HUDEP-2 (cell line): ENCODE results near the gene KIAA1958.

Experiments used
- DNase-seq, 76 experiments: peaks; one replicate each; lab custom pipeline; 2025; ENCODE audit not compliant: unreplicated experiment in 76 of 76; lab: John Stamatoyannopoulos, UW

KIAA1958 gene

GRCh38 chr9:112526973-112527372 lies 40.3 kb downstream of the KIAA1958 start:
- no peak for DNase-seq

GRCh38 chr9:112527959-112528358 lies 41.3 kb downstream of the KIAA1958 start:
- no peak for DNase-seq

DNA sequence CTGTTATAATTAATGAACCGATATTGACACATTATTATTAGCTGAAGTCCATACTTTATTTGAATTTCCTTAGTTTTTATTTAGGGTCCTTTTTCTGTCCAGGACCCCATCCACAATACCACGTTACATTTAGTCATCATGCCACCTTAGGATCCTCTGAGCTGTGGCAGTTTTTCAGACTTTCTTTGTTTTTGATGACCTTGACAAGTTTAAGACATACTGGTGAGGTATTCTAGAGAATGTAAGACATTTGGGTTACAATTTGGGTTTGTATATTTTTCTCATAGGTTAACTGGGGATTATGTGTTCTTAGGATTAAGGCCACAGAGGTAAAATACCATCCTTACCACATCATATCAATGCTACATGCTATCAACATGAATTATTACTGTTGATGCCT lies 42.7 kb downstream of the KIAA1958 start:
- no peak for DNase-seq

DNA sequence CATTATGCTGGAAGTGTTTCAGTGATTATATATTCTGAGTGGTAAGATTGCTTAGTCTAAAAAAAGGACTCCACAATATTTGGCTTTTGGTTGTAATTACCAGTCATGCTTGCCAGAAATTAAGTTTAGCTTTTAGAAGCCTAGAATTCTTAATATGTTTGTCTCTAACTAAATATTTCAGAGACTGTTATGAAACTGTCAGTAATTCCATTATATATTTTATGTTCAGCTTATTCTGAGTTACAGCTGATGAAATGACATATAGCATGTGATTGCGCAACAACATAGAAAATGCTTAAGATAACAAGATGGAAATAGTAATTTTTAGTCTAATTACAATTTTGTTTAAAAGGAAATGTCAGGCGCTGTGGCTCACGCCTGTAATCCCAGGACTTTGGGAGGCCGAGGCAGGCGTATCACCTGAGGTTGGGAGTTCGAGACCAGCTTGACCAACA lies 44.2 kb downstream of the KIAA1958 start:
- no peak for DNase-seq

DNA sequence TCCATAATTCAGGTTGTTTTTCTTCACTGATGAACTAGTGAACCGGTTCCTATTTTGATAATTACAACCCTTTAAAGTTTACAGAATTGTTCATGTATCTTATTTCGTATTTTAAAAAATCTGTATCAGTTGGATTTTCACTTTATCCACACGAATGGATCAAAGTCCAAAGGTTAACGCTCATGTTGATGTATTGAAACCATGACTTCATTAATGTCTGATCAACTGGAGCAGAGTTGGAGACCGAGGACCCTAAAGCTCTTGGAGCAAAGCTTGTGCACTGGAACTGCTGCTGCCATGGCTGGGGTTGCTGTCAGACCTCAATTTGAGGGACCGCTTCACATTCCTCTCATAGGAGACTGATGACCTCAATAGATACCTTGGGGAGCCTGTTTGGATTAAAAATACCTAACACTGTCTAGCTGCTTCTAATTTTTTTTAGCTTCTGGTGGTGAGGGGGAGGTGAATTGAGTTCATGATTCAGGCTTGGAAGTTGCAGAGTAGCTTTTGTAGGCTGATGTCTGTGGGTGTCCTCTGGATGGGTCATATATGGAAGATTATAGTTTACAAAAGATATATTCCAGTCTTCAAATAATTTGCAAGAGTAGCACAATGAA lies 45.1 kb downstream of the KIAA1958 start:
- DNase-seq = no peak

GRCh38 chr9:112532427-112532826 lies 45.8 kb downstream of the KIAA1958 start:
- DNase-seq = no peak

DNA sequence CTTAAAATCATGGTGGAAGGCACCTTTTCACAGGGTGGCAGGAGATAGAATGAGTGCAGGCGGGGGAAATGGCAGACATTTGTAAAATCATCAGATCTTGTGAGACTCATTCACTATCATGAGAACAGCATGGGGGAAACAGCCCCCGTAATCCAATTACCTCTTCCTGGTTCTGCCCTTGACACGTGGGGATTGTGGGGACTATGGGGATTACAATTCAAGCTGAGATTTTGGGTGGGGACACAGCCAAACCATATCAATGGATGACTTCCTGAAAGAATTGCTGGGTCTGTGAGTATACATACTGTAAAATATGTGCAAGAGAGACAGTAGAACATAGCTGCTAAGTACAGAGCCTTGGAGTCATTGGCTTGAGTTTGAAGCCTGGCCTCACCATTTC lies 47.0 kb downstream of the KIAA1958 start:
- no peak for DNase-seq

DNA sequence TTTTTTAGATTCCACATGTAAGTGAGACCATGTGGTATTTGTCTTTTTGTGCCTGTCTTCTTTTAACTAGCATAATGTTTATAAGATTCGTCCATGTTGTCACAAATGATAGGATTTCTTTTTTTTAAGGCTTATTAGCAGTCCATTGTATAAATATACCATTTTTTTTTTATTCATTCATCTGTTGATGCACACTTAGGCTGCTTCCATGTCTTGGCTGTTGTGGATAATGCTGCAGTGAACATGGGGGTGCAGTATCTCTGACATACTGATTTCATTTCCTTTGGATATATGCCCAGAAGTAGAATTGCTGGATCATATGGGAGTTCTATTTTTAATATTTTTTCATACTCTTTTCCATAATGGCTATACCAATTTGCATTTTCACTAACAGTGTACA lies 48.7 kb downstream of the KIAA1958 start:
- no peak for DNase-seq

DNA sequence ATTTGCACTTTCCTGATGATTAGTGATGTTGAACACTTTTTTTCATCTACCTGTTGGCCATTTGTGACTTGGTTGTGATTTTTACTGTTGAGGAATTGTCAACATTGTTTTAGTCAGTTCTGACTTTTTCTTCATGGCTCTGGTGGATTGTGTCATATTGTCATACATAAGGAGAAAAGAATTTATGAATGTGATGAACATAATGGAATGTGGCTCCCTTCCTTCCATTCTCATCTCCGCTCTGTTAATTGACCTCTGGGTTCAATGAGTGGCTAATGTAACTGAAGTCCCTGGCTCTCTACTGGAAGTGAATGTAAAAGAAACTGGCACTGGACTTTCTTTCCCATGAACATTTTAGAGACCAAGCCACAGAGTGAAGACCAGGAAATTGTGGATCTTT lies 49.2 kb downstream of the KIAA1958 start:
- DNase-seq = no peak

DNA sequence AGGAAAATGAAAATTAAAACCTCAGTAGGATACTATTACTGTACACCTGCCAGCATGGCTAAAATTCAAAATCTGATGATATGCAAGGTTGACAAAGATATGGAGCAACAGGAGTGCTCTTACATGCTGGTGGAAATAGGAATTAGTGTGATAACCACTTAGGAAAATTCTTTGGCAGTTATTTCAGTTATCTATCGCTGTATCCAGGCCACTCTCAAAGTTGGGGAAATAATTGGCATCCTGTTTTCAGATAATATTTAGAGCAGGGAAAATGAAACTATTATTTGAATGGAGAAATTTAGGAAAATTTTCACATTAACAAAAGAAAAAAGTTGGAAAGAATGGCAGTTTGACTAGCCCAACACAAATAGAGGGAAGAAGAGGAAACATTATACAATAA lies 50.9 kb downstream of the KIAA1958 start:
- no peak for DNase-seq

DNA sequence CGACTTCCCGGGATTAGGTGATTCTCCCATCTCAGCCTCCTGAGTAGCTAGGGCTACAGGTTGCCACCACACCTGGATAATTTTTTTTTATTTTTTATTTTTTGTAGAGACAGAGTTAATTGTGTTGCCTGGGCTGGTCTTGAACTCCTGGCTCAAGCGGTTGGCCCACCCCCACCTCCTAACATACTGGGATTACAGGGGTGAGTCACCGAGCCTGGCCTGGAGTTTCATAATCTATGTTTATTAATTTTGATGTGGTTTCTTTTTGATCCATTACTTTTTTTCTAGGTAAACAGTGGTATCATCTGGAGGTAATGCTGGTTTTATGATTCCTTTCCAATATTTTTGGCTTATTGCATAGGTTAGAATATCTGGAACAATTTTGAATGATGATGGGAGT lies 54.2 kb downstream of the KIAA1958 start:
- no peak for DNase-seq

GRCh38 chr9:112541685-112542084 lies 55.1 kb downstream of the KIAA1958 start:
- peak in 2 of 76 experiments; percentile 7 to 21 for DNase-seq

GRCh38 chr9:112542593-112543292 lies 56.1 kb downstream of the KIAA1958 start:
- no peak for DNase-seq

DNA sequence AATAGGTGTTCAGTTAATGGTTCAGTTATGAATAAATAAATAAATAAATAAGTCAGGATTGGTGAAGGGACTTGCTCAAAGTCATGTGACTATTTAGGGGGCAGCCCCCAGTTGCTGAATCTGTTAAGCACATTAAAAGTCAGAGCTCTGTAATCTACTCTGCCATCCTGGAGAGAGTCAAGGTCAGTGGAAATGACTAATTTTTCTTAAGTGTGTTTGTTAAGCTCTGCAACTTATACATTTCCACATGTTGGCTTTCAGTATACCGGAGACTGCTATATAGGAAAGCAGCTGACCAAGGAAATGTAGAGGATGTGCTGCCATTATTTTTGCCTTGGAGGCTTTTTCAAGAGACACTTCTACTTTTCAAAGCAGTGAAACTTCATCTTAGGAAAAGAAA lies 57.9 kb downstream of the KIAA1958 start:
- no peak for DNase-seq

DNA sequence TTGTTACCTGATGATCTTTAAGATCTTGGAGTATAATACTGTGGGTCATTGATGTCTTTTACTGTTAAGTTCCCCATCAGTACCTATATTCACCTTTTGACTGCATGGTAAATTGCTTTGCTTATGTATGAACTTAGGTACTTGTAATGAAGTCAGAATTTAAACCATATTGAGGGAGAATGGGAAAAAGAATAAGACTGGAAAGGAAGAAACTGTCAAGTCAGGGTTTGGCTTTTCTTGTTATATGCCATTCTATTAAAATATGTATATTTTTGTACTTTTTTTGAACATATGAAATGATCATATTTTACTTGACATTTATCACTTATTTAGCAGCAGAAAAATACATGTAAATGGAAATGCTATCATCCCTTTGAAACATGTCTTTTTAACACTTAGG lies 58.6 kb downstream of the KIAA1958 start:
- DNase-seq = no peak

- no peak for DNase-seq
Measured at GRCh38 chr9:112546149-112547012, 59.8 kb downstream of the KIAA1958 start.

DNA sequence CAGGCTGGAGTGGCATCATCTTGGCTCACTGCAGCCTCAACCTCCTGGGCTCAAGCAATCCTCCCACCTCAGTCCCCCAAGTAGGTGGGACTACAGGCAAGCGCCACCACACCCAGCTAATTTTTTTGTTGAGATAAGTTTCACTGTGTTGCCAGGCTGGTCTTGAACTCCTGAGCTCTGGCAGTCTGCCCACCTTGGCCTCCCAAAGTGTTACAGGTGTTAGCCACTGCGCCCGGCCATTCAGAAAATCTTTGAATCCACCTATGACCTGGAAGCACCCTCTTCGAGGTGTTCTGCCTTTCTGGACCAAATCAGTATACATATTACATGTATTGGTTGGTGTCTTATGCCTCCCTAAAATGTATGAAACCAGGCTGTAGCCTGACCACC lies 61.4 kb downstream of the KIAA1958 start:
- DNase-seq = peak in 15 of 76 experiments; percentile 3 to 52 (median 9)

GRCh38 chr9:112548836-112549595 lies 62.4 kb downstream of the KIAA1958 start:
- DNase-seq = no peak

DNA sequence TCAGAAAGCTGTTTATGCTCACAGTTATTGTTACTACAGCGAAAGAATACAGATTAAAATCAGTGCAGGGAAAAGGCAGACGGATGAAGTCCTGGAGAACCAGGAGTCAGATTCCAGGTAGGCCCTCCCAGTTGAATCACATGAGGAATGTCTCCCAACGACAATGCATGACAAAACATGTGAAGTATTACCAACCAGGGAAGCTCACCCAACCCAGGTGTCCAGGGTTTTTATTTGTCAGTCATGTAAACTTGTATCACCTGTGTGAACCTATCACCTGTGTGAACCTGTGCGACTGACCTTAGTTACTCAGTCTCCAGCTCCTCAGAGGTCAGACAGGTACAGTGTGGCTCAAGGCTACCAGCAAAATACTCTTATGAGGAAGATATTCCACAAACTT lies 63.9 kb downstream of the KIAA1958 start:
- no peak for DNase-seq

GRCh38 chr9:112551641-112552040 lies 65.0 kb downstream of the KIAA1958 start:
- DNase-seq = no peak
